ENCODE results near the gene RNF220.

Gene RNF220

GRCh38 chr1:44594353-44594752 is 189.3 kb downstream of the RNF220 start:
- H3K9ac ChIP-seq (ENCODE audit: low read depth in 1 of 2, low read length in 2 of 2), result no peak overlapping the region
- H3K4me3 ChIP-seq (ENCODE audit: low read depth in 1 of 2, low read length in 2 of 2), result no peak overlapping the region
- H3K36me3 ChIP-seq (ENCODE audit: control insufficient read depth in 1 of 2, insufficient read depth in 2 of 2, low read length in 2 of 2), result no peaks in the 10 kb centered on the region
- no peaks in the 10 kb centered on the region for H3K9me3 ChIP-seq (ENCODE audit: control insufficient read depth in 1 of 2, low read length in 2 of 2)
- H3K4me1 ChIP-seq (ENCODE audit: control insufficient read depth in 1 of 2, insufficient read depth in 2 of 2, low read length in 2 of 2), result peaks cover 5 to 12% of the 10 kb centered on the region in 2 donors
- no peak overlapping the region for H3K27ac ChIP-seq (ENCODE audit: low read depth, low read length)
- H3K27me3 ChIP-seq (ENCODE audit: control insufficient read depth in 1 of 2, insufficient read depth in 2 of 2, low read length in 2 of 2), result peaks cover 5 to 9% of the 10 kb centered on the region in 2 donors

- Histone ChIP-seq H3K27ac (ENCODE audit: low read depth, low read length) (no peak overlapping the region), H3K4me3 (ENCODE audit: low read depth in 1 of 2, low read length in 2 of 2) (no peak overlapping the region), H3K36me3 (ENCODE audit: control insufficient read depth in 1 of 2, insufficient read depth in 2 of 2, low read length in 2 of 2) (no peaks in the 10 kb centered on the region), H3K4me1 (ENCODE audit: control insufficient read depth in 1 of 2, insufficient read depth in 2 of 2, low read length in 2 of 2) (peaks cover 5 to 12% of the 10 kb centered on the region in 2 donors), H3K9me3 (ENCODE audit: control insufficient read depth in 1 of 2, low read length in 2 of 2) (no peaks in the 10 kb centered on the region), H3K9ac (ENCODE audit: low read depth in 1 of 2, low read length in 2 of 2) (no peak overlapping the region), H3K27me3 (ENCODE audit: control insufficient read depth in 1 of 2, insufficient read depth in 2 of 2, low read length in 2 of 2) (peaks cover 7 to 9% of the 10 kb centered on the region in 2 donors)
Measured at GRCh38 chr1:44594871-44595735, 190.0 kb downstream of the RNF220 start.

GRCh38 chr1:44596511-44596910 is 191.5 kb downstream of the RNF220 start:
- H3K27ac ChIP-seq (ENCODE audit: low read depth, low read length), result no peak overlapping the region
- no peak overlapping the region for H3K4me3 ChIP-seq (ENCODE audit: low read depth in 1 of 2, low read length in 2 of 2)
- peaks cover 9 to 15% of the 10 kb centered on the region in 2 donors for H3K27me3 ChIP-seq (ENCODE audit: control insufficient read depth in 1 of 2, insufficient read depth in 2 of 2, low read length in 2 of 2)
- H3K9ac ChIP-seq (ENCODE audit: low read depth in 1 of 2, low read length in 2 of 2), result no peak overlapping the region
- peaks cover 5 to 12% of the 10 kb centered on the region in 2 donors for H3K4me1 ChIP-seq (ENCODE audit: control insufficient read depth in 1 of 2, insufficient read depth in 2 of 2, low read length in 2 of 2)
- H3K36me3 ChIP-seq (ENCODE audit: control insufficient read depth in 1 of 2, insufficient read depth in 2 of 2, low read length in 2 of 2), result no peaks in the 10 kb centered on the region
- H3K9me3 ChIP-seq (ENCODE audit: control insufficient read depth in 1 of 2, low read length in 2 of 2), result no peaks in the 10 kb centered on the region

GRCh38 chr1:44598167-44598566 is 193.1 kb downstream of the RNF220 start:
- Histone ChIP-seq H3K9me3 (ENCODE audit: control insufficient read depth in 1 of 2, low read length in 2 of 2) (no peaks in the 10 kb centered on the region), H3K4me3 (ENCODE audit: low read depth in 1 of 2, low read length in 2 of 2) (no peak overlapping the region), H3K36me3 (ENCODE audit: control insufficient read depth in 1 of 2, insufficient read depth in 2 of 2, low read length in 2 of 2) (no peaks in the 10 kb centered on the region), H3K9ac (ENCODE audit: low read depth in 1 of 2, low read length in 2 of 2) (no peak overlapping the region), H3K4me1 (ENCODE audit: control insufficient read depth in 1 of 2, insufficient read depth in 2 of 2, low read length in 2 of 2) (peaks cover 14 to 18% of the 10 kb centered on the region in 2 donors), H3K27ac (ENCODE audit: low read depth, low read length) (no peak overlapping the region), H3K27me3 (ENCODE audit: control insufficient read depth in 1 of 2, insufficient read depth in 2 of 2, low read length in 2 of 2) (peaks cover 20 to 27% of the 10 kb centered on the region in 2 donors)

- Histone ChIP-seq H3K9ac (ENCODE audit: low read depth in 1 of 2, low read length in 2 of 2) (no peak overlapping the region), H3K27me3 (ENCODE audit: control insufficient read depth in 1 of 2, insufficient read depth in 2 of 2, low read length in 2 of 2) (peaks cover 11 to 22% of the 10 kb centered on the region in 2 donors), H3K9me3 (ENCODE audit: control insufficient read depth in 1 of 2, low read length in 2 of 2) (no peaks in the 10 kb centered on the region), H3K4me1 (ENCODE audit: control insufficient read depth in 1 of 2, insufficient read depth in 2 of 2, low read length in 2 of 2) (peaks cover 23 to 24% of the 10 kb centered on the region in 2 donors), H3K27ac (ENCODE audit: low read depth, low read length) (no peak overlapping the region), H3K36me3 (ENCODE audit: control insufficient read depth in 1 of 2, insufficient read depth in 2 of 2, low read length in 2 of 2) (no peaks in the 10 kb centered on the region), H3K4me3 (ENCODE audit: low read depth in 1 of 2, low read length in 2 of 2) (no peak overlapping the region)
Measured at GRCh38 chr1:44602634-44603628, 197.9 kb downstream of the RNF220 start.

GRCh38 chr1:44603718-44604117 is 198.7 kb downstream of the RNF220 start:
- Histone ChIP-seq H3K9me3 (ENCODE audit: control insufficient read depth in 1 of 2, low read length in 2 of 2) (no peaks in the 10 kb centered on the region), H3K9ac (ENCODE audit: low read depth in 1 of 2, low read length in 2 of 2) (no peak overlapping the region), H3K4me3 (ENCODE audit: low read depth in 1 of 2, low read length in 2 of 2) (no peak overlapping the region), H3K27ac (ENCODE audit: low read depth, low read length) (no peak overlapping the region), H3K4me1 (ENCODE audit: control insufficient read depth in 1 of 2, insufficient read depth in 2 of 2, low read length in 2 of 2) (peaks cover 23 to 24% of the 10 kb centered on the region in 2 donors), H3K36me3 (ENCODE audit: control insufficient read depth in 1 of 2, insufficient read depth in 2 of 2, low read length in 2 of 2) (no peaks in the 10 kb centered on the region), H3K27me3 (ENCODE audit: control insufficient read depth in 1 of 2, insufficient read depth in 2 of 2, low read length in 2 of 2) (peaks cover 11 to 22% of the 10 kb centered on the region in 2 donors)

GRCh38 chr1:44604157-44604955 is 199.3 kb downstream of the RNF220 start:
- H3K4me1 ChIP-seq (ENCODE audit: control insufficient read depth in 1 of 2, insufficient read depth in 2 of 2, low read length in 2 of 2), result peaks cover 23 to 24% of the 10 kb centered on the region in 2 donors
- H3K27ac ChIP-seq (ENCODE audit: low read depth, low read length), result no peak overlapping the region
- H3K9me3 ChIP-seq (ENCODE audit: control insufficient read depth in 1 of 2, low read length in 2 of 2), result no peaks in the 10 kb centered on the region
- H3K9ac ChIP-seq (ENCODE audit: low read depth in 1 of 2, low read length in 2 of 2), result no peak overlapping the region
- H3K27me3 ChIP-seq (ENCODE audit: control insufficient read depth in 1 of 2, insufficient read depth in 2 of 2, low read length in 2 of 2), result peaks cover 11 to 22% of the 10 kb centered on the region in 2 donors
- H3K4me3 ChIP-seq (ENCODE audit: low read depth in 1 of 2, low read length in 2 of 2), result no peak overlapping the region
- no peaks in the 10 kb centered on the region for H3K36me3 ChIP-seq (ENCODE audit: control insufficient read depth in 1 of 2, insufficient read depth in 2 of 2, low read length in 2 of 2)

- peaks cover 23 to 24% of the 10 kb centered on the region in 2 donors for H3K4me1 ChIP-seq (ENCODE audit: control insufficient read depth in 1 of 2, insufficient read depth in 2 of 2, low read length in 2 of 2)
- H3K27me3 ChIP-seq (ENCODE audit: control insufficient read depth in 1 of 2, insufficient read depth in 2 of 2, low read length in 2 of 2), result peaks cover 11 to 16% of the 10 kb centered on the region in 2 donors
- H3K36me3 ChIP-seq (ENCODE audit: control insufficient read depth in 1 of 2, insufficient read depth in 2 of 2, low read length in 2 of 2), result no peaks in the 10 kb centered on the region
- no peak overlapping the region for H3K27ac ChIP-seq (ENCODE audit: low read depth, low read length)
- H3K9ac ChIP-seq (ENCODE audit: low read depth in 1 of 2, low read length in 2 of 2), result no peak overlapping the region
- H3K9me3 ChIP-seq (ENCODE audit: control insufficient read depth in 1 of 2, low read length in 2 of 2), result no peaks in the 10 kb centered on the region
- no peak overlapping the region for H3K4me3 ChIP-seq (ENCODE audit: low read depth in 1 of 2, low read length in 2 of 2)
Measured at GRCh38 chr1:44605914-44606615, 201.0 kb downstream of the RNF220 start.

- no peaks in the 10 kb centered on the region for H3K9me3 ChIP-seq (ENCODE audit: control insufficient read depth in 1 of 2, low read length in 2 of 2)
- H3K4me3 ChIP-seq (ENCODE audit: low read depth in 1 of 2, low read length in 2 of 2), result no peak overlapping the region
- H3K4me1 ChIP-seq (ENCODE audit: control insufficient read depth in 1 of 2, insufficient read depth in 2 of 2, low read length in 2 of 2), result peaks cover 23 to 24% of the 10 kb centered on the region in 2 donors
- H3K27ac ChIP-seq (ENCODE audit: low read depth, low read length), result no peak overlapping the region
- no peaks in the 10 kb centered on the region for H3K36me3 ChIP-seq (ENCODE audit: control insufficient read depth in 1 of 2, insufficient read depth in 2 of 2, low read length in 2 of 2)
- H3K27me3 ChIP-seq (ENCODE audit: control insufficient read depth in 1 of 2, insufficient read depth in 2 of 2, low read length in 2 of 2), result peaks cover 9 to 11% of the 10 kb centered on the region in 2 donors
- H3K9ac ChIP-seq (ENCODE audit: low read depth in 1 of 2, low read length in 2 of 2), result no peak overlapping the region
Measured at GRCh38 chr1:44606701-44607281, 201.7 kb downstream of the RNF220 start.

All from duodenal mucosa (tissue), 2 donors.